Measurements from ENCODE around the gene PRSS23.

Gene PRSS23

DNA sequence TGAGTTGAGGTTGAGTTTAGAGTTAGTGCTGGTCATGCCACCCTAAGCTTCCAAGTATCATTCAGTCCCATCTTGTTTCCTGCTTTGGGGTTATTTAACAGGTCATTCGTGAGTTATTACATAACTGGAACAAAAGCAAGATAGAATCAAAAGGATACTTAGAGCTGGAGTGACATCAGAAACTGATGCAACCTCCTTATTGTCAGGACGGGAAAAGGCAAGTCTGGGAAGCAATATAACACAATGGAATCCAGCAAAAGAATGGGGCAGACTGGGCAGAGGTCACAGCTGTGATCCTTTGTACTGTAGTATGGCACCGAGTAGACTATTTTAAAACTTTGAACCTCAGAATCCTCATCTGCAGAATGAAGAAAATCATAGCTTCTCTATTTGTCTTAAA lies 4.4 kb upstream of the PRSS23 start:
- in situ Hi-C loops (cut with HindIII; ENCODE audit: low sequenced_read_pairs) = no loop called here
- no peak for TF ChIP-seq CTCF (IDR thresholded peaks at IDR 0.05; ENCODE audit: low read depth, low read length, missing control alignments)
- H3K4me3 ChIP-seq (ENCODE audit: low read depth, low read length) = no peak overlapping the region
- DNase-seq (ENCODE audit: low read depth) = no peak

DNA sequence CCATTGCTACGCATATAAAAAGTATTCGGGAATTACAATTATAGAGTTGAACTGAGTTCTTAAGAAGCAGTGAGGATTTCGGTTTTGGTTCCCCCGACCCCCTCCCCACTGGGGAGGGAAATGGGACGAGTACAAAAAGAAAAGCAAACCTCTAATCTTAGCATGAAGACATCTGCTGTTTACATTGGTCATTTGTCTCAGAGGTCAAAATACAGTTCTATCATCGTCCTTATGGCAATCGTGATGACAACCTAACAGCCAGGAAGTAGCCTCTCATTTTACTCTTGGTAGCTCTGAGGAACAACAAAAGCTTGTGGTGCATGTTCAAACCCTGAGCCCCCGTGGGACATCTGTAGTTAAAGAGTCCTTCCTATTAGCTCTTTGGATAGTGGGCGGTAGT lies 3.2 kb upstream of the PRSS23 start:
- in situ Hi-C loops (cut with HindIII; ENCODE audit: low sequenced_read_pairs) = no loop called here

GRCh38 chr11:86798988-86799387 lies 1.4 kb upstream of the PRSS23 start:
- in situ Hi-C loops (cut with HindIII; ENCODE audit: low sequenced_read_pairs) = no loop called here
- peak; percentile 65 for DNase-seq (ENCODE audit: low read depth)
- no peak overlapping the region for H3K4me3 ChIP-seq (ENCODE audit: low read depth, low read length)
- TF ChIP-seq CTCF (IDR thresholded peaks at IDR 0.05; ENCODE audit: low read depth, low read length, missing control alignments) = no peak

More for the DNA sequence above, 3.2 kb upstream of the PRSS23 start:
- DNase-seq (ENCODE audit: low read depth) = no peak
- no peak for TF ChIP-seq CTCF (IDR thresholded peaks at IDR 0.05; ENCODE audit: low read depth, low read length, missing control alignments)
- H3K4me3 ChIP-seq (ENCODE audit: low read depth, low read length) = no peak overlapping the region

DNA sequence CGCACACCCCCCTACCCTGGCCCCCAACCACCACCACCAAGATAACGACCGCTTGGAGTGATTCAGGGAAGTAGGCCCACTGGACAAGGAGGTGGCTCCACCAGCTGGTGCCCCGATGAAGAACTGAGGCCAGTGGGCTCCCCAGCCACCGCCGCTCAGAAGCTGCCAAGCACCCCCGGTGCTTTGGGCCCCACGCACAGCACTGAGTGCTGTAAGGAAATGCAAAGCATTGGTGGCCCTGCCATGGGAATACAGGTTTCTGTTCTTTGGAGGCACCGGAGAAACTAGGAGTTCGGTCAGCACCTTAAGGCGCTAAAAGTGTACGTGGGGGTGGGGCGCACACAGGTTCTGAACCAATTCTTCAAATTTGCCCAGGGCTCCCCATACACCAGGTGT lies 664 bp upstream of the PRSS23 start:
- in situ Hi-C loops (cut with HindIII; ENCODE audit: low sequenced_read_pairs) = loop anchor here (10.0 kb wide), 1 partner anchor 175 kb away; no protein-coding TSS in a partner anchor
- TF ChIP-seq CTCF (IDR thresholded peaks at IDR 0.05; ENCODE audit: low read depth, low read length, missing control alignments) = no peak
- peak overlapping the region; percentile 72 for H3K4me3 ChIP-seq (ENCODE audit: low read depth, low read length)
- DNase-seq (ENCODE audit: low read depth) = no peak

DNA sequence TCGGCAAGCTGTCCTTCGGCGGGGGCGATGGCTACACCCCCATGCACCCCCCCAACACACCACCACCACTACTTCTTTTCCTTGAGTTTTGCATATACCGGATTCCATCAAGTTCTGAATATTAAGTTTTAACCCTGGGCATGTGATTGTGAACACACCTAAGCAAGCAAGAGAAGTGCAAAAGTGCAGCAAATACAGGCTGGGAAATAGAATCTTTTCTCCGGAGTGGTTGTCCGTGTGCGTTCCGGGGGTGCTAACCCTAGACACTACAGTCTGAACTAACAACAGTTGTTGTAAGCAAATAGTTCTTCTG lies 574 bp downstream of the PRSS23 start:
- peak overlapping the region; percentile 72 for H3K4me3 ChIP-seq (ENCODE audit: low read depth, low read length)
- in situ Hi-C loops (cut with HindIII; ENCODE audit: low sequenced_read_pairs) = loop anchor here (10.0 kb wide), 1 partner anchor 176 kb away; no protein-coding TSS in a partner anchor
- no peak for DNase-seq (ENCODE audit: low read depth)
- no peak for TF ChIP-seq CTCF (IDR thresholded peaks at IDR 0.05; ENCODE audit: low read depth, low read length, missing control alignments)

DNA sequence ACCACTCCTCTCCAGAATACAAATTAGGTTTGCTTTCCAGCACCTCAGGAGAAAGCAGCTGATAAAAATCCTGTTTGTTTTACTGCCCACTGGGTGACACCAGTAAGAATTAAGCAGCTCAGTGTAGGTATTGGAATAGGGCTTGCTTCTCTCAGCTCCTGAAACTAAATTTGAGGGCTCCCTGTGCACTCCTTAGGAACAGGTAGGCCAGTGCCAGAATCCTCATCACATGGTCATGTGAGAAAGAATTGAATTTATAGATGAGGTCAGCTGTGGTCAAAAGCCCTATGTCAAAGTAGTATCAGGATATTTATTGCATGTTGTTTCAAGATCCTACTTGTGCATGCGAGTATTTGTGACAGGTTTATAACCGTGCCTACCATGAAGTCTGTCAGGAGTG lies 1.0 kb downstream of the PRSS23 start:
- H3K4me3 ChIP-seq (ENCODE audit: low read depth, low read length) = peak overlapping the region; percentile 72
- in situ Hi-C loops (cut with HindIII; ENCODE audit: low sequenced_read_pairs) = loop anchor here (10.0 kb wide), 1 partner anchor 177 kb away; no protein-coding TSS in a partner anchor
- no peak for DNase-seq (ENCODE audit: low read depth)
- no peak for TF ChIP-seq CTCF (IDR thresholded peaks at IDR 0.05; ENCODE audit: low read depth, low read length, missing control alignments)

GRCh38 chr11:86802146-86802545 lies 1.8 kb downstream of the PRSS23 start:
- in situ Hi-C loops (cut with HindIII; ENCODE audit: low sequenced_read_pairs) = loop anchor here (10.0 kb wide), 1 partner anchor 177 kb away; no protein-coding TSS in a partner anchor
- H3K4me3 ChIP-seq (ENCODE audit: low read depth, low read length) = peak overlapping the region; percentile 72
- TF ChIP-seq CTCF (IDR thresholded peaks at IDR 0.05; ENCODE audit: low read depth, low read length, missing control alignments) = no peak
- no peak for DNase-seq (ENCODE audit: low read depth)

All from astrocyte of the cerebellum (primary cell).